Neural crest cell (in vitro differentiated cells): ENCODE data around the gene ROBO2. TPM values are rescaled to one million over a fixed set of nuclear protein-coding genes. Genes with fewer than 3 reads are reported as not detected.

Source experiments
- DNase-seq: peaks from one replicate; pipeline ENCODE4 v3.0.0; 2021; ENCODE audit warnings: low read depth, mixed read lengths, low spot score
- H3K27ac Mint-ChIP-seq: one replicate; pipeline ENCODE4 v1.8.0; 2021; ENCODE audit warnings: mild to moderate bottlenecking, mixed read lengths; ENCODE audit not compliant: unreplicated experiment
- H3K27me3 Mint-ChIP-seq: 2 replicates; pipeline ENCODE4 v1.8.0; 2021; ENCODE audit warnings: low read depth, mild to moderate bottlenecking, mixed read lengths
- H3K36me3 Mint-ChIP-seq: 2 replicates; pipeline ENCODE4 v1.8.0; 2021; ENCODE audit warnings: low read depth, mild to moderate bottlenecking, mixed read lengths
- H3K4me1 Mint-ChIP-seq: 2 replicates; pipeline ENCODE4 v1.8.0; 2021; ENCODE audit warnings: mixed read lengths
- H3K4me3 Mint-ChIP-seq: one replicate; pipeline ENCODE4 v1.8.0; 2021; ENCODE audit warnings: mild to moderate bottlenecking, mixed read lengths
- H3K9me3 Mint-ChIP-seq: 2 replicates; pipeline ENCODE4 v1.8.0; 2021; ENCODE audit warnings: mixed read lengths
- CTCF ChIP-seq: fragments of 200-600 bp; sonication (generic); conservative IDR thresholded peaks from 2 replicates; pipeline ENCODE4 v1.5.0; 2021; ENCODE audit warnings: antibody characterized with exemption, mild to moderate bottlenecking
- total RNA-seq: library from RNA; stranded (reverse); gene quantifications from 2 replicates; pipeline ENCODE4 v1.2.1, GENCODE V29; 2021

The ROBO2 gene
- total RNA-seq, 1 donor from 2014 or later = 27.9 TPM

- DNase-seq = no peak
- no peaks in the 10 kb centered on the region for H3K27me3 Mint-ChIP-seq
- H3K36me3 Mint-ChIP-seq = no peaks in the 10 kb centered on the region
- H3K4me3 Mint-ChIP-seq = no peak overlapping the region
- peaks cover 35% of the 10 kb centered on the region for H3K4me1 Mint-ChIP-seq
- TF ChIP-seq CTCF = no peak
- no peak overlapping the region for H3K27ac Mint-ChIP-seq
- no peaks in the 10 kb centered on the region for H3K9me3 Mint-ChIP-seq
Measured at GRCh38 chr3:77149382-77149781, 109.5 kb downstream of the ROBO2 start.

- H3K36me3 Mint-ChIP-seq = no peaks in the 10 kb centered on the region
- no peak overlapping the region for H3K4me3 Mint-ChIP-seq
- DNase-seq = no peak
- H3K27ac Mint-ChIP-seq = no peak overlapping the region
- H3K9me3 Mint-ChIP-seq = no peaks in the 10 kb centered on the region
- H3K27me3 Mint-ChIP-seq = no peaks in the 10 kb centered on the region
- TF ChIP-seq CTCF = no peak
- H3K4me1 Mint-ChIP-seq = peaks cover 35% of the 10 kb centered on the region
Measured at GRCh38 chr3:77150028-77150427, 110.1 kb downstream of the ROBO2 start.

- Mint-ChIP-seq H3K27me3 (no peaks in the 10 kb centered on the region), H3K27ac (no peak overlapping the region), H3K36me3 (no peaks in the 10 kb centered on the region), H3K9me3 (no peaks in the 10 kb centered on the region), H3K4me3 (no peak overlapping the region), H3K4me1 (peaks cover 33% of the 10 kb centered on the region)
- TF ChIP-seq CTCF = no peak
- no peak for DNase-seq
Measured at GRCh38 chr3:77150759-77151158, 110.9 kb downstream of the ROBO2 start.

GRCh38 chr3:77158730-77159581 is 119.1 kb downstream of the ROBO2 start:
- H3K4me3 Mint-ChIP-seq = no peak overlapping the region
- TF ChIP-seq CTCF = peak; percentile 34
- DNase-seq = no peak
- H3K9me3 Mint-ChIP-seq = peaks cover 1% of the 10 kb centered on the region
- H3K36me3 Mint-ChIP-seq = no peaks in the 10 kb centered on the region
- no peak overlapping the region for H3K27ac Mint-ChIP-seq
- H3K27me3 Mint-ChIP-seq = no peaks in the 10 kb centered on the region
- H3K4me1 Mint-ChIP-seq = peaks cover 16% of the 10 kb centered on the region

GRCh38 chr3:77160931-77161497 is 121.1 kb downstream of the ROBO2 start:
- Mint-ChIP-seq H3K27me3 (no peaks in the 10 kb centered on the region), H3K36me3 (no peaks in the 10 kb centered on the region), H3K4me1 (peaks cover 16% of the 10 kb centered on the region), H3K27ac (no peak overlapping the region), H3K9me3 (peaks cover 2% of the 10 kb centered on the region), H3K4me3 (no peak overlapping the region)
- TF ChIP-seq CTCF = no peak
- DNase-seq = no peak
